CD4-positive, CD25-positive, alpha-beta regulatory T cell (primary cell): ENCODE data around the gene MRPL12. TPM values are rescaled to one million over a fixed set of nuclear protein-coding genes. Genes with fewer than 3 reads are reported as not detected.
A peak's percentile ranks its signal among the peaks of the same experiment; 100 is the strongest.

Source experiments
- ATAC-seq, 2 donors: fragments of 150-1000 bp; cut with Tn5 transposase; one replicate each; pipeline ENCODE4 v1.10.0; 2021; ENCODE audit warnings: low read depth in 2 of 2, moderate number of reproducible peaks in 2 of 2, moderate library complexity in 1 of 2
- DNase-seq, 3 donors: peaks; one replicate each; pipeline versions ENCODE4 v3.0.0 to v3.0.0-alpha.2; 2012 to 2022; ENCODE audit warnings: mixed read lengths in 1 of 3
- H3K27ac ChIP-seq: one replicate; pipeline ENCODE4 v1.7.0; 2013; ENCODE audit warnings: mild to moderate bottlenecking, low read length; ENCODE audit not compliant: insufficient read depth, poor library complexity, severe bottlenecking
- H3K27me3 ChIP-seq: one replicate; pipeline ENCODE4 v1.7.0; 2013; ENCODE audit warnings: low read length; ENCODE audit not compliant: control insufficient read depth, insufficient read depth
- H3K36me3 ChIP-seq: one replicate; pipeline ENCODE4 v1.7.0; 2013; ENCODE audit warnings: mild to moderate bottlenecking, low read length, moderate library complexity; ENCODE audit not compliant: control insufficient read depth, insufficient read depth
- H3K4me1 ChIP-seq: 2 replicates; pipeline ENCODE4 v1.7.0; 2013; ENCODE audit warnings: mild to moderate bottlenecking, low read length; ENCODE audit not compliant: insufficient read depth, control insufficient read depth, poor library complexity, severe bottlenecking
- H3K4me3 ChIP-seq: one replicate; pipeline ENCODE4 v1.7.0; 2013; ENCODE audit warnings: low read depth, mild to moderate bottlenecking, low read length, moderate library complexity
- H3K9me3 ChIP-seq, 2 experiments: 1 replicate in 1 of 2; 2 replicates in 1 of 2; pipeline ENCODE4 v1.7.0; 2013; ENCODE audit warnings: low read length in 2 of 2, mild to moderate bottlenecking in 1 of 2, moderate library complexity in 1 of 2; ENCODE audit not compliant: control insufficient read depth in 2 of 2
- H3K27ac Mint-ChIP-seq, 3 donors: one replicate each; pipeline ENCODE4 v1.8.0; 2020 to 2022; ENCODE audit warnings: mild to moderate bottlenecking in 3 of 3, mixed read lengths in 3 of 3, moderate library complexity in 2 of 3
- H3K27me3 Mint-ChIP-seq: one replicate; pipeline ENCODE4 v1.8.0; 2022; ENCODE audit warnings: mild to moderate bottlenecking, mixed read lengths
- H3K36me3 Mint-ChIP-seq: one replicate; pipeline ENCODE4 v1.8.0; 2020; ENCODE audit warnings: mixed read lengths
- H3K4me1 Mint-ChIP-seq, 4 donors: one replicate each; pipeline ENCODE4 v1.8.0; 2020 to 2022; ENCODE audit warnings: mixed read lengths in 4 of 4, mild to moderate bottlenecking in 1 of 4
- H3K4me3 Mint-ChIP-seq, 4 donors: one replicate each; pipeline ENCODE4 v1.8.0; 2020 to 2022; ENCODE audit warnings: mild to moderate bottlenecking in 4 of 4, mixed read lengths in 4 of 4, moderate library complexity in 3 of 4
- H3K9me3 Mint-ChIP-seq, 7 donors: one replicate each; pipeline ENCODE4 v1.8.0; 2020 to 2022; ENCODE audit warnings: mixed read lengths in 7 of 7, mild to moderate bottlenecking in 3 of 7, moderate library complexity in 2 of 7
- polyA plus RNA-seq, 4 donors: library from polyadenylated mRNA; unstranded; fragments of 300-500 nt; fragmentation: Illumina TruSeq; gene quantifications; one replicate each; pipeline ENCODE4 v1.2.3, GENCODE V29; 2021
- total RNA-seq: library from RNA; stranded (reverse); gene quantifications from one replicate; pipeline ENCODE4 v1.2.3, GENCODE V29; 2022

The MRPL12 gene
- total and polyA plus RNA-seq, 5 donors from 2014 or later, result 18.5 to 49.2 (median 45.4) TPM

- DNase-seq (no peak), ATAC-seq (no peak)
- Histone ChIP-seq H3K4me3 (no peak overlapping the region), H3K36me3 (no peaks in the 10 kb centered on the region), H3K9me3 (no peaks in the 10 kb centered on the region), H3K27ac (no peak overlapping the region), H3K27me3 (no peaks in the 10 kb centered on the region), H3K4me1 (peaks cover 15% of the 10 kb centered on the region)
- peaks cover 0 to 1% (median 0%) of the 10 kb centered on the region in 7 donors for H3K9me3 Mint-ChIP-seq
- H3K4me1 Mint-ChIP-seq, result peaks cover 0 to 10% (median 4%) of the 10 kb centered on the region in 4 donors
- H3K4me3 Mint-ChIP-seq, result no peak overlapping the region
- no peaks in the 10 kb centered on the region for H3K36me3 Mint-ChIP-seq
- no peaks in the 10 kb centered on the region for H3K27me3 Mint-ChIP-seq
- H3K27ac Mint-ChIP-seq, result no peak overlapping the region
Measured at GRCh38 chr17:81716674-81716996, 13.5 kb downstream of the MRPL12 start.

DNA sequence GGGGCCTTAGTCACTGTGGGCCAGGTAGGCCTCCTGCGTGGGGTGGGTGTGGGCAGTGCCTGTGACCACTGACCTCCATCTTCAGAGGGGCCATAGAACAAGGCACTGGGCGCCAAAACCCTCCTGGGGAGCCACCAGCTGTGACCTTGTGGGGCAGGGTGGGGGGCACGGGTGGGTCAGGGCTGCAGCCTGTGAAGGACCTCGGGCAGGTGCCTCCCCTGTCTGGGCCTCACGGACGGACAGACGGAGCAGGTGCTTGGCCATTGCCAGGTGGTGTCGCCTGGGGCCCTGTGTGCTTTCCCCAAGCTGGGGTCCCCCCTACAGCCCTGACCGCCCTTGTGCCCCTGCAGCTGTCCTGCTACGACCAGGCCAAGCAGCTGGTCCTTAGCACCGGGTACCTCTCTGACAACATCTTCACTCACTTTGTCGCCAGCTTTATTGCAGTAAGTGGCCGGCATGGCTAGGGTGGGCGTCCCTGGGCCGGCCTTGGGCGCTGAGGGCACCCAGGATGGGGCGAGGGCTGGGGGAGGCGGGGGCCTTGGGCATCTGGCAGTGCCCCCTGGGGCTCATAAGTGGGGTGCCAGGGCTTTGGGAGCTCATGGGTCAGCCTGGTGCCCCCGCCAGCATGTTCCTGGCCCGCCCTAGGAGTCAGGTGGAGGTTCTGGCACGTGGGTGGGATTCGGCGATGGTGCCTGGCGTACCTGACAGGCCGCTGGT lies 14.0 kb downstream of the MRPL12 start:
- no peaks in the 10 kb centered on the region for H3K27me3 ChIP-seq
- no peak overlapping the region for H3K4me3 ChIP-seq
- DNase-seq, result no peak
- no peaks in the 10 kb centered on the region for H3K36me3 ChIP-seq
- no peaks in the 10 kb centered on the region for H3K27me3 Mint-ChIP-seq
- H3K27ac Mint-ChIP-seq, result no peak overlapping the region
- no peaks in the 10 kb centered on the region for H3K36me3 Mint-ChIP-seq
- H3K4me1 ChIP-seq, result peaks cover 13% of the 10 kb centered on the region
- H3K4me3 Mint-ChIP-seq, result no peak overlapping the region
- H3K9me3 Mint-ChIP-seq, result peaks cover 0 to 1% (median 0%) of the 10 kb centered on the region in 7 donors
- no peaks in the 10 kb centered on the region for H3K9me3 ChIP-seq
- H3K4me1 Mint-ChIP-seq, result peaks cover 0 to 10% (median 4%) of the 10 kb centered on the region in 4 donors
- H3K27ac ChIP-seq, result no peak overlapping the region
- no peak for ATAC-seq

- Mint-ChIP-seq H3K36me3 (no peaks in the 10 kb centered on the region), H3K9me3 (peaks cover 0 to 1% (median 0%) of the 10 kb centered on the region in 7 donors), H3K27ac (no peak overlapping the region), H3K4me1 (peaks cover 0 to 8% (median 3%) of the 10 kb centered on the region in 4 donors), H3K4me3 (peak overlapping the region in 1 of 4 donors; percentile 3), H3K27me3 (no peaks in the 10 kb centered on the region)
- Histone ChIP-seq H3K36me3 (no peaks in the 10 kb centered on the region), H3K9me3 (no peaks in the 10 kb centered on the region), H3K4me3 (no peak overlapping the region), H3K4me1 (peaks cover 10% of the 10 kb centered on the region), H3K27me3 (no peaks in the 10 kb centered on the region), H3K27ac (no peak overlapping the region)
- DNase-seq (no peak), ATAC-seq (no peak)
Measured at GRCh38 chr17:81717766-81718089, 14.6 kb downstream of the MRPL12 start.

DNA sequence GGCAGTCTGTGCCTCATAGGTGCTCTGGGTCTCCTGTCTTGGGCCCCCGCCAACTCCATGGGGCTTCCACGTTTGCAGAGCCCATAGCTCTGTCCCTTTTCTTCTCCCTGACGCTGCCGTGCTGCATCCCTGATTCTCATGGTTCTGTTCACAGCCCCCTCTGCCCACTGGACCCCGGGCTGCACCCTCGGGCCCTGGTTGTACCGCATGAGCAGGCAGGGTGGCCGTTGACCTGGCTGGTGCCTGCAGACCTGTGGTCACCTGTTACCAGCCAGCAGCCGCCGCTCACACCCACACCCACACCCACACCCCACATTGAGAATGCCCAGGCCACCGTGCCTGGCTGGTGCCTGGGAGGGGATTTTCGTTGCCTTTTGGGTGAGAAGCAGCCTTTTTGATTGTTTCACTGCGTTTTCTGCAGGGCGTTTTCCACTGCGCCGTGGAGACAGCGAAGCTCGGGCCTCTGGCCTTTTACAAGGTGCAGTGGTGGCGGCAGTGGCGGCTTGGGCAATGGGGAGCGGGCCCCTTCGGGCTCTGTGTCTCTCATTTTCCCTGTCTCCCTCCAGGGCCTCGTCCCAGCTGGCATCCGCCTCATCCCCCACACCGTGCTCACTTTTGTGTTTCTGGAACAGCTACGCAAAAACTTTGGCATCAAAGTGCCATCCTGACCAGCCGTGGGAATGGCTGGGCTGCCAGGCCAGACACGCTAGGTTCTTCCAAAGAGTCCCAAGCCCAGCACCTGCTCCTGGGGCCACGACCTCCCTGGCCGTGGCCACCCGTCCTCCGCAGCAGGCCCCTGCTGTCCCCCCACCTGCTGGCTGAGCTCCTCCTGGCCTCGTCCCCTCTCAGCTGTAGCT lies 16.5 kb downstream of the MRPL12 start:
- ATAC-seq, result no peak
- H3K27me3 ChIP-seq, result no peaks in the 10 kb centered on the region
- no peak overlapping the region for H3K27ac ChIP-seq
- Mint-ChIP-seq H3K36me3 (no peaks in the 10 kb centered on the region), H3K9me3 (peaks cover 0 to 1% (median 0%) of the 10 kb centered on the region in 7 donors), H3K4me3 (no peak overlapping the region), H3K27ac (no peak overlapping the region), H3K27me3 (peaks cover 8% of the 10 kb centered on the region), H3K4me1 (no peaks in the 10 kb centered on the region)
- no peak for DNase-seq
- no peaks in the 10 kb centered on the region for H3K9me3 ChIP-seq
- H3K4me3 ChIP-seq, result no peak overlapping the region
- no peaks in the 10 kb centered on the region for H3K36me3 ChIP-seq
- H3K4me1 ChIP-seq, result no peaks in the 10 kb centered on the region

GRCh38 chr17:81720267-81721071 lies 17.3 kb downstream of the MRPL12 start:
- H3K4me3 Mint-ChIP-seq, result no peak overlapping the region
- Histone ChIP-seq H3K27ac (no peak overlapping the region), H3K36me3 (no peaks in the 10 kb centered on the region), H3K27me3 (no peaks in the 10 kb centered on the region), H3K4me1 (no peaks in the 10 kb centered on the region), H3K4me3 (no peak overlapping the region), H3K9me3 (no peaks in the 10 kb centered on the region)
- H3K27me3 Mint-ChIP-seq, result peaks cover 8% of the 10 kb centered on the region
- DNase-seq (no peak), ATAC-seq (no peak)
- H3K4me1 Mint-ChIP-seq, result no peaks in the 10 kb centered on the region
- H3K9me3 Mint-ChIP-seq, result peaks cover 0 to 1% (median 0%) of the 10 kb centered on the region in 7 donors
- no peak overlapping the region for H3K27ac Mint-ChIP-seq
- H3K36me3 Mint-ChIP-seq, result no peaks in the 10 kb centered on the region

- Histone ChIP-seq H3K27me3 (no peaks in the 10 kb centered on the region), H3K9me3 (no peaks in the 10 kb centered on the region), H3K4me1 (no peaks in the 10 kb centered on the region), H3K4me3 (no peak overlapping the region), H3K27ac (no peak overlapping the region), H3K36me3 (no peaks in the 10 kb centered on the region)
- H3K27ac Mint-ChIP-seq, result no peak overlapping the region
- no peaks in the 10 kb centered on the region for H3K36me3 Mint-ChIP-seq
- ATAC-seq (no peak), DNase-seq (no peak)
- H3K4me3 Mint-ChIP-seq, result no peak overlapping the region
- H3K27me3 Mint-ChIP-seq, result peaks cover 14% of the 10 kb centered on the region
- no peaks in the 10 kb centered on the region for H3K4me1 Mint-ChIP-seq
- peaks cover 0 to 1% (median 0%) of the 10 kb centered on the region in 7 donors for H3K9me3 Mint-ChIP-seq
Measured at GRCh38 chr17:81722184-81723120, 19.3 kb downstream of the MRPL12 start.

GRCh38 chr17:81723651-81724209 lies 20.6 kb downstream of the MRPL12 start:
- Mint-ChIP-seq H3K27ac (no peak overlapping the region), H3K9me3 (peaks cover 0 to 3% (median 0%) of the 10 kb centered on the region in 7 donors), H3K4me1 (no peaks in the 10 kb centered on the region), H3K36me3 (no peaks in the 10 kb centered on the region), H3K4me3 (no peak overlapping the region), H3K27me3 (peaks cover 14% of the 10 kb centered on the region)
- H3K36me3 ChIP-seq, result no peaks in the 10 kb centered on the region
- no peak overlapping the region for H3K4me3 ChIP-seq
- H3K27ac ChIP-seq, result no peak overlapping the region
- H3K4me1 ChIP-seq, result no peaks in the 10 kb centered on the region
- no peaks in the 10 kb centered on the region for H3K27me3 ChIP-seq
- H3K9me3 ChIP-seq, result no peaks in the 10 kb centered on the region
- no peak for DNase-seq
- no peak for ATAC-seq
